Esophagus muscularis mucosa (tissue), 4 donors: Measurements from ENCODE around the gene PXMP4.

Experiments
- CTCF ChIP-seq, 3 experiments: fragments of 200-600 bp in 2 of 3; fragments of 450-650 bp in 1 of 3; sonication (generic) in 2 of 3; IDR thresholded peaks; one replicate each; pipeline ENCODE4 v1.5.1; 2017 to 2019; ENCODE audit warnings: antibody characterized with exemption in 3 of 3, mild to moderate bottlenecking in 2 of 3, moderate library complexity in 1 of 3
- EP300 ChIP-seq: sonication (generic); formaldehyde crosslinking; IDR thresholded peaks from one replicate; pipeline ENCODE4 v1.6.1; 2017; ENCODE audit warnings: antibody characterized with exemption
- POLR2A ChIP-seq: fragments of 450-650 bp; IDR thresholded peaks from one replicate; pipeline ENCODE4 v1.6.1; 2017; ENCODE audit warnings: antibody characterized with exemption, moderate library complexity, mild to moderate bottlenecking, low read depth
- POLR2AphosphoS5 ChIP-seq, 2 donors: sonication (generic); formaldehyde crosslinking; IDR thresholded peaks; one replicate each; pipeline ENCODE4 v1.6.1; 2017; ENCODE audit warnings: antibody characterized with exemption in 2 of 2

- TF ChIP-seq CTCF (IDR thresholded peaks at IDR 0.05), result no peak
- no peak for TF ChIP-seq POLR2AphosphoS5 (IDR thresholded peaks at IDR 0.05)
- TF ChIP-seq EP300, result no peak
- no peak for TF ChIP-seq POLR2A
Measured at GRCh38 chr20:33765099-33765498, 45.0 kb upstream of the PXMP4 start.
